ENCODE results near the gene LRRC8D.

LRRC8D gene

DNA sequence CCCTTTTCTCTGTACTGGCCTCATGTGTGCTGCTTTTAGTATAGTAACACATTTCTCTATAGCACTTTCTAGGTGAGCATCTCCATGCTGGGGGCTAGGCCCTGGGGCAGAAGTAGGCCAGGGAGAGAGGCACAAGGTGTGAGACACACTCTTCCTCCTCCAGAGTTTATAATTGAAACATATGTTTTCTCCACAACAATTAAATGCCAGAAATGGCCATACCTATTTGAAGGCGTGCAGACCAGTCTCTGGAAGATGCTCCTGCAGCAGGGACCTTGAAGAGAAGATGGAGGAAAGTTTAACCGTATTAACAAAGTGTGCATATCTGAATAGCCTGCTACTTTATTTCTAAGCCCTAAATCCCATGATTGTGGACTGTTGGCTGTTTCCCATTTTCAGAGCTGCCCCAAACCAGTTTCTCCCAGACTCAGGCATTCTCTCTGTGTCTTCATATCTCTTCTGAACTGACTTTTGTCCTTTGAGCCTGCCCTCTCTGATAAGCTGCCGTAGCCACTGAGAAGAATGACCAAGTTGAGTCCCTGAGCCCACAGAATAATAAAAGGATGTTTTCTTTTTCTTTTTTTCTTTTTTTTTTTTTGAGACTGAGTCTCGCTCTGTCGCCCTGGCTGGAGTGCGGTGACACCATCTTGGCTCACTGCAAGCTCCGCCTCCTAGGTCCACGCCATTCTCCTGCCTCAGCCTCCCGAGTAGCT, 81.3 kb downstream of the LRRC8D start:
- DNase-seq (ENCODE audit: extremely low read depth, insufficient read length): no peak
- Histone ChIP-seq H3K36me3 (ENCODE audit: control insufficient read depth, insufficient read depth, low read length) (no peaks in the 10 kb centered on the region), H3K27me3 (replicated peaks; ENCODE audit: control insufficient read depth, insufficient read depth, low read length) (no peaks in the 10 kb centered on the region), H3K4me3 (replicated peaks; ENCODE audit: low read depth, low read length) (no peak overlapping the region)
- TF ChIP-seq, protein P1, sequence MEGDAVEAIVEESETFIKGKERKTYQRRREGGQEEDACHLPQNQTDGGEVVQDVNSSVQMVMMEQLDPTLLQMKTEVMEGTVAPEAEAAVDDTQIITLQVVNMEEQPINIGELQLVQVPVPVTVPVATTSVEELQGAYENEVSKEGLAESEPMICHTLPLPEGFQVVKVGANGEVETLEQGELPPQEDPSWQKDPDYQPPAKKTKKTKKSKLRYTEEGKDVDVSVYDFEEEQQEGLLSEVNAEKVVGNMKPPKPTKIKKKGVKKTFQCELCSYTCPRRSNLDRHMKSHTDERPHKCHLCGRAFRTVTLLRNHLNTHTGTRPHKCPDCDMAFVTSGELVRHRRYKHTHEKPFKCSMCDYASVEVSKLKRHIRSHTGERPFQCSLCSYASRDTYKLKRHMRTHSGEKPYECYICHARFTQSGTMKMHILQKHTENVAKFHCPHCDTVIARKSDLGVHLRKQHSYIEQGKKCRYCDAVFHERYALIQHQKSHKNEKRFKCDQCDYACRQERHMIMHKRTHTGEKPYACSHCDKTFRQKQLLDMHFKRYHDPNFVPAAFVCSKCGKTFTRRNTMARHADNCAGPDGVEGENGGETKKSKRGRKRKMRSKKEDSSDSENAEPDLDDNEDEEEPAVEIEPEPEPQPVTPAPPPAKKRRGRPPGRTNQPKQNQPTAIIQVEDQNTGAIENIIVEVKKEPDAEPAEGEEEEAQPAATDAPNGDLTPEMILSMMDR (IDR thresholded peaks at IDR 0.05; ENCODE audit: insufficient read depth, low read length, poor library complexity, severe bottlenecking): no peak

DNA sequence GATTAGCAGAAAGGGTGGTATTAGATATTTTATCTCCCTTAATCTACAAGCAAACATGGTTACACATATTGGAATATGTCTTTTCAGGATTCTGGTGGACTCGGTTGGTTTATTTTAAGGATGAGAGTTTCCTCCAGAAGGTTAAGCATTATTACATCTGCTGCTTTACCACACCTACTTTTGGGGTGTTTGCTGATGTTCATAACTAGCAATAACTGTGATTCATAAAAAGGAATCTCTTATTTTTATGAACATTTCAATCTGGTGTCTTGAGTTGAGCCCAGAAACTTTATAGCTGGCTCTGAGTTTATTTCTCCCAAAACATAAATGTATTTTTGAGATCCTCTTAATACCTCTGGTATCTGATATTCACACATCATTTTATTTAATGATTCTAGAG, 82.7 kb downstream of the LRRC8D start:
- no peak for DNase-seq (ENCODE audit: extremely low read depth, insufficient read length)
- H3K36me3 ChIP-seq (ENCODE audit: control insufficient read depth, insufficient read depth, low read length): no peaks in the 10 kb centered on the region
- no peaks in the 10 kb centered on the region for H3K27me3 ChIP-seq (replicated peaks; ENCODE audit: control insufficient read depth, insufficient read depth, low read length)
- TF ChIP-seq, protein P1 (IDR thresholded peaks at IDR 0.05; ENCODE audit: insufficient read depth, low read length, poor library complexity, severe bottlenecking): no peak
- H3K4me3 ChIP-seq (replicated peaks; ENCODE audit: low read depth, low read length): no peak overlapping the region

DNA sequence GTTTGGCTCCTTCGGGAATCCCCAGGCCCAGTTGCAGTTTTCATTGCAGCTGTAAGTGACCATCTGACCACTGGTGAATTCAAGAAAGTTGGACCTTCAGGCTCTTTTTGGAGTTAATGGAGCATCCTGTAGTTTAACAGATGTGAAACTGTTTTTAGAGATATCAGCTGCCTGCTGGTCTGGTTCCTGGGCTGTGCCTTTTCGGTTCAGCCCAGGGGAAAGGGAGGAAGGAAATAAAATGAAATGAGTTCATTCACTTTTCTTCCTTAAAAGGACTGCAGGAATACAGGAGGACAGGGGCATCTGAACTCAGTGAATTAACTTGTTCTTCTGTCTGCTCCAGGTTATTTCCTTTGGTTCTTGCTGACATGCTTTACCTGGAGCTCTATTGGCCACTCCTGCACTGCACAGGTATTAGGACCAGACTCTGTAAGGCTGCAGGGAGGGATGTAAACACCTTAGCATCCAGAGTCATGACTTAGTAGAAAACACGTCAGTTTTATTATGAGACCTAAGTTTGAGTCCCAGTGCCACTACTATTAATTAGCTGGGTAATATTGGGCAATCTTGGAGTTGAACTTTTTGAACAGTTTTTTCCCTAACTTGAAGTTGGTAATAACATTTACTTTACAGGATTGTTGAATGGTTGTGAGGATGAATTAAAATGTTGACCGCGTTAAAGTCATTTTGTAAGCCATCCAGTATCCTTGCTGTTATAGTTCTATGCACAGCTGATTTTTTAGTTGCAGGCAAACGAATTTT, 83.6 kb downstream of the LRRC8D start:
- no peak for DNase-seq (ENCODE audit: extremely low read depth, insufficient read length)
- no peaks in the 10 kb centered on the region for H3K36me3 ChIP-seq (ENCODE audit: control insufficient read depth, insufficient read depth, low read length)
- TF ChIP-seq, protein P1 (IDR thresholded peaks at IDR 0.05; ENCODE audit: insufficient read depth, low read length, poor library complexity, severe bottlenecking): no peak
- no peaks in the 10 kb centered on the region for H3K27me3 ChIP-seq (replicated peaks; ENCODE audit: control insufficient read depth, insufficient read depth, low read length)
- no peak overlapping the region for H3K4me3 ChIP-seq (replicated peaks; ENCODE audit: low read depth, low read length)

GRCh38 chr1:89905395-89906058, 84.7 kb downstream of the LRRC8D start:
- DNase-seq (ENCODE audit: extremely low read depth, insufficient read length): no peak
- Histone ChIP-seq H3K4me3 (replicated peaks; ENCODE audit: low read depth, low read length) (no peak overlapping the region), H3K27me3 (replicated peaks; ENCODE audit: control insufficient read depth, insufficient read depth, low read length) (no peaks in the 10 kb centered on the region), H3K36me3 (ENCODE audit: control insufficient read depth, insufficient read depth, low read length) (no peaks in the 10 kb centered on the region)
- TF ChIP-seq, protein P1 (IDR thresholded peaks at IDR 0.05; ENCODE audit: insufficient read depth, low read length, poor library complexity, severe bottlenecking): no peak

- no peaks in the 10 kb centered on the region for H3K27me3 ChIP-seq (replicated peaks; ENCODE audit: control insufficient read depth, insufficient read depth, low read length)
- TF ChIP-seq, protein P1 (IDR thresholded peaks at IDR 0.05; ENCODE audit: insufficient read depth, low read length, poor library complexity, severe bottlenecking): no peak
- no peak overlapping the region for H3K4me3 ChIP-seq (replicated peaks; ENCODE audit: low read depth, low read length)
- no peak for DNase-seq (ENCODE audit: extremely low read depth, insufficient read length)
- H3K36me3 ChIP-seq (ENCODE audit: control insufficient read depth, insufficient read depth, low read length): no peaks in the 10 kb centered on the region
Observed at GRCh38 chr1:89906088-89906487, 85.3 kb downstream of the LRRC8D start.
